ENCODE measurements around the gene IFI44. TPM values are rescaled to one million over a fixed set of nuclear protein-coding genes. Genes with fewer than 3 reads are reported as not detected.

The IFI44 gene
- total RNA-seq, 1 donor from 2014 or later, result not detected

GRCh38 chr1:78676347-78676982 lies 26.8 kb downstream of the IFI44 start:
- H3K4me2 ChIP-seq, result no peak overlapping the region
- H3K27me3 Mint-ChIP-seq (ENCODE audit: insufficient read depth, low read depth), result no peaks in the 10 kb centered on the region
- H3K9me3 Mint-ChIP-seq, result no peaks in the 10 kb centered on the region
- peak; percentile 74 for DNase-seq (ENCODE audit: low spot score)
- no peaks in the 10 kb centered on the region for H3K79me2 ChIP-seq (ENCODE audit: low read depth)
- TF ChIP-seq CTCF (IDR thresholded peaks at IDR 0.05) (peak; percentile 90), EZH2phosphoT487 (IDR thresholded peaks at IDR 0.05) (no peak)
- no peaks in the 10 kb centered on the region for H3K9me3 ChIP-seq (ENCODE audit: low read depth)
- no peak overlapping the region for H3K4me3 ChIP-seq
- no peaks in the 10 kb centered on the region for H3K27me3 ChIP-seq
- H3K4me1 ChIP-seq, result no peaks in the 10 kb centered on the region
- no peak overlapping the region for H3K4me3 Mint-ChIP-seq
- H2AFZ ChIP-seq (replicated peaks), result no peak overlapping the region
- no peak overlapping the region for H3K27ac ChIP-seq
- no peak overlapping the region for H3K9ac ChIP-seq
- no peaks in the 10 kb centered on the region for H3K4me1 Mint-ChIP-seq
- no peak overlapping the region for H3K27ac Mint-ChIP-seq
- H3K36me3 ChIP-seq, result no peaks in the 10 kb centered on the region
- no peaks in the 10 kb centered on the region for H3K36me3 Mint-ChIP-seq
- H3F3A ChIP-seq (ENCODE audit: low read depth), result no peaks in the 10 kb centered on the region
- no peaks in the 10 kb centered on the region for H4K20me1 ChIP-seq (ENCODE audit: low read depth)

GRCh38 chr1:78676993-78677392 lies 27.4 kb downstream of the IFI44 start:
- no peaks in the 10 kb centered on the region for H3K79me2 ChIP-seq (ENCODE audit: low read depth)
- H3K9ac ChIP-seq, result no peak overlapping the region
- no peak overlapping the region for H3K27ac Mint-ChIP-seq
- no peaks in the 10 kb centered on the region for H3K4me1 Mint-ChIP-seq
- H3K36me3 Mint-ChIP-seq, result no peaks in the 10 kb centered on the region
- H3K9me3 ChIP-seq (ENCODE audit: low read depth), result no peaks in the 10 kb centered on the region
- H3K36me3 ChIP-seq, result no peaks in the 10 kb centered on the region
- no peak for DNase-seq (ENCODE audit: low spot score)
- H3K4me3 ChIP-seq, result no peak overlapping the region
- TF ChIP-seq EZH2 (IDR thresholded peaks at IDR 0.05) (no peak), EZH2phosphoT487 (IDR thresholded peaks at IDR 0.05) (no peak), CTCF (IDR thresholded peaks at IDR 0.05) (no peak)
- no peaks in the 10 kb centered on the region for H4K20me1 ChIP-seq (ENCODE audit: low read depth)
- H3F3A ChIP-seq (ENCODE audit: low read depth), result no peaks in the 10 kb centered on the region
- no peaks in the 10 kb centered on the region for H3K27me3 Mint-ChIP-seq (ENCODE audit: insufficient read depth, low read depth)
- H3K4me2 ChIP-seq, result no peak overlapping the region
- H3K9me3 Mint-ChIP-seq, result no peaks in the 10 kb centered on the region
- H3K4me3 Mint-ChIP-seq, result no peak overlapping the region
- H3K27me3 ChIP-seq, result no peaks in the 10 kb centered on the region
- no peak overlapping the region for H2AFZ ChIP-seq (replicated peaks)
- H3K4me1 ChIP-seq, result no peaks in the 10 kb centered on the region
- no peak overlapping the region for H3K27ac ChIP-seq

GRCh38 chr1:78677788-78678187 lies 28.2 kb downstream of the IFI44 start:
- Histone ChIP-seq H3K27ac (no peak overlapping the region), H3K4me3 (no peak overlapping the region), H3K9me3 (ENCODE audit: low read depth) (no peaks in the 10 kb centered on the region), H3K27me3 (no peaks in the 10 kb centered on the region), H3K4me1 (no peaks in the 10 kb centered on the region), H3K9ac (no peak overlapping the region), H3K36me3 (no peaks in the 10 kb centered on the region), H4K20me1 (ENCODE audit: low read depth) (no peaks in the 10 kb centered on the region), H3K4me2 (no peak overlapping the region), H3F3A (ENCODE audit: low read depth) (no peaks in the 10 kb centered on the region), H3K79me2 (ENCODE audit: low read depth) (no peaks in the 10 kb centered on the region), H2AFZ (replicated peaks) (no peak overlapping the region)
- H3K9me3 Mint-ChIP-seq, result no peaks in the 10 kb centered on the region
- H3K27ac Mint-ChIP-seq, result no peak overlapping the region
- no peak for TF ChIP-seq CTCF (IDR thresholded peaks at IDR 0.05)
- no peak for TF ChIP-seq EZH2 (IDR thresholded peaks at IDR 0.05)
- no peak for TF ChIP-seq EZH2phosphoT487 (IDR thresholded peaks at IDR 0.05)
- DNase-seq (ENCODE audit: low spot score), result no peak
- H3K4me1 Mint-ChIP-seq, result no peaks in the 10 kb centered on the region
- H3K27me3 Mint-ChIP-seq (ENCODE audit: insufficient read depth, low read depth), result no peaks in the 10 kb centered on the region
- H3K36me3 Mint-ChIP-seq, result no peaks in the 10 kb centered on the region
- no peak overlapping the region for H3K4me3 Mint-ChIP-seq

Data from neural progenitor cell (in vitro differentiated cells).